Jurkat, Clone E6-1 (cell line): ENCODE results near the gene ITGB4.

Experiments used
- DNase-seq: peaks from one replicate; pipeline ENCODE4 v3.0.0-alpha.2; 2011; ENCODE audit warnings: low read depth, low spot score
- H3K4me3 ChIP-seq: 2 replicates; pipeline ENCODE4 v1.5.1; 2011; ENCODE audit warnings: mild to moderate bottlenecking, low read length, control low read depth, moderate library complexity

ITGB4 gene

GRCh38 chr17:75695141-75695829, 26.0 kb upstream of the ITGB4 start:
- no peak for DNase-seq
- H3K4me3 ChIP-seq: no peak overlapping the region

- H3K4me3 ChIP-seq: no peak overlapping the region
- DNase-seq: no peak
Observed at GRCh38 chr17:75695830-75696271, 25.4 kb upstream of the ITGB4 start.

- DNase-seq: no peak
- H3K4me3 ChIP-seq: no peak overlapping the region
Observed at GRCh38 chr17:75697651-75698291, 23.5 kb upstream of the ITGB4 start.

GRCh38 chr17:75698659-75699058, 22.6 kb upstream of the ITGB4 start:
- no peak for DNase-seq
- H3K4me3 ChIP-seq: no peak overlapping the region

- no peak for DNase-seq
- no peak overlapping the region for H3K4me3 ChIP-seq
Observed at GRCh38 chr17:75701288-75701687, 20.0 kb upstream of the ITGB4 start.

- no peak overlapping the region for H3K4me3 ChIP-seq
- DNase-seq: no peak
Observed at GRCh38 chr17:75703191-75703590, 18.1 kb upstream of the ITGB4 start.

- no peak overlapping the region for H3K4me3 ChIP-seq
- no peak for DNase-seq
Observed at GRCh38 chr17:75703591-75703990, 17.7 kb upstream of the ITGB4 start.

GRCh38 chr17:75704963-75705875, 16.0 kb upstream of the ITGB4 start:
- H3K4me3 ChIP-seq: no peak overlapping the region
- no peak for DNase-seq

- no peak for DNase-seq
- H3K4me3 ChIP-seq: no peak overlapping the region
Observed at GRCh38 chr17:75706042-75706728, 15.1 kb upstream of the ITGB4 start.

GRCh38 chr17:75707079-75707571, 14.1 kb upstream of the ITGB4 start:
- H3K4me3 ChIP-seq: no peak overlapping the region
- DNase-seq: no peak

GRCh38 chr17:75712446-75712845, 8.8 kb upstream of the ITGB4 start:
- DNase-seq: no peak
- H3K4me3 ChIP-seq: no peak overlapping the region

- no peak for DNase-seq
- no peak overlapping the region for H3K4me3 ChIP-seq
Observed at GRCh38 chr17:75719732-75720131, 1.5 kb upstream of the ITGB4 start.

- no peak for DNase-seq
- no peak overlapping the region for H3K4me3 ChIP-seq
Observed at GRCh38 chr17:75721463-75722011, 278 bp downstream of the ITGB4 start.

GRCh38 chr17:75722076-75722475, 817 bp downstream of the ITGB4 start:
- H3K4me3 ChIP-seq: no peak overlapping the region
- DNase-seq: no peak

GRCh38 chr17:75722542-75723095, 1.4 kb downstream of the ITGB4 start:
- H3K4me3 ChIP-seq: no peak overlapping the region
- no peak for DNase-seq

- H3K4me3 ChIP-seq: no peak overlapping the region
- no peak for DNase-seq
Observed at GRCh38 chr17:75723171-75723930, 2.1 kb downstream of the ITGB4 start.

- no peak overlapping the region for H3K4me3 ChIP-seq
- DNase-seq: no peak
Observed at GRCh38 chr17:75724016-75725003, 3.1 kb downstream of the ITGB4 start.
